SK-N-SH treated with all-trans-retinoic acid at 6 μM for 48 hours (cell line): ENCODE measurements around the gene L2HGDH.

ENCODE experiments used
- GLIS3 ChIP-seq: fragments of 250-450 bp; sonication (Bioruptor Pico); IDR thresholded peaks from 2 replicates; pipeline ENCODE4 v1.5.0; 2020; ENCODE audit warnings: mild to moderate bottlenecking, moderate library complexity
- ISL1 ChIP-seq: fragments of 250-450 bp; sonication (Bioruptor Pico); IDR thresholded peaks from 2 replicates; pipeline ENCODE4 v2.1.2; 2022; ENCODE audit warnings: mild to moderate bottlenecking, moderate library complexity
- SNAI2 ChIP-seq: fragments of 250-450 bp; sonication (Bioruptor Pico); IDR thresholded peaks from 2 replicates; pipeline ENCODE4 v1.5.0; 2020; ENCODE audit warnings: mild to moderate bottlenecking, moderate library complexity
- TCF4 ChIP-seq: fragments of 250-450 bp; sonication (Bioruptor Pico); IDR thresholded peaks from 2 replicates; pipeline ENCODE4 v1.8.0; 2021; ENCODE audit warnings: mild to moderate bottlenecking, moderate library complexity, borderline replicate concordance
- TOX ChIP-seq: fragments of 250-450 bp; sonication (Bioruptor Pico); IDR thresholded peaks from 2 replicates; pipeline ENCODE4 v1.8.0; 2021; ENCODE audit warnings: mild to moderate bottlenecking, moderate library complexity, borderline replicate concordance
- ZC3H10 ChIP-seq: fragments of 250-450 bp; sonication (Bioruptor Pico); IDR thresholded peaks from 2 replicates; pipeline ENCODE4 v1.5.1; 2021; ENCODE audit warnings: mild to moderate bottlenecking, moderate library complexity
- ZNF8 ChIP-seq: fragments of 450-650 bp; formaldehyde crosslinking; IDR thresholded peaks from 2 replicates; pipeline ENCODE4 v1.5.0; 2020; ENCODE audit warnings: mild to moderate bottlenecking, moderate library complexity
- TF ChIP-seq, protein P1 (sequence below): fragments of 250-450 bp; sonication (Bioruptor Pico); IDR thresholded peaks from 2 replicates; pipeline ENCODE4 v1.5.1; 2021; ENCODE audit warnings: mild to moderate bottlenecking, moderate library complexity
- TF ChIP-seq, protein P2 (sequence below): fragments of 250-450 bp; sonication (Bioruptor Pico); IDR thresholded peaks from 2 replicates; pipeline ENCODE4 v1.8.0; 2021; ENCODE audit warnings: low read depth, mild to moderate bottlenecking, moderate library complexity, borderline replicate concordance
- TF ChIP-seq, protein P3 (sequence below): fragments of 250-450 bp; sonication (Bioruptor Pico); IDR thresholded peaks from 2 replicates; pipeline ENCODE4 v1.8.0; 2020; ENCODE audit warnings: mild to moderate bottlenecking, moderate library complexity, borderline replicate concordance
- TF ChIP-seq, protein P4 (sequence below): fragments of 250-450 bp; sonication (Bioruptor Pico); IDR thresholded peaks from 2 replicates; pipeline ENCODE4 v1.5.1; 2020; ENCODE audit warnings: low read depth, mild to moderate bottlenecking, moderate library complexity
- TF ChIP-seq, protein P5 (sequence below): fragments of 250-450 bp; sonication (Bioruptor Pico); IDR thresholded peaks from 2 replicates; pipeline ENCODE4 v1.5.0; 2020; ENCODE audit warnings: mild to moderate bottlenecking, moderate library complexity

DNA sequence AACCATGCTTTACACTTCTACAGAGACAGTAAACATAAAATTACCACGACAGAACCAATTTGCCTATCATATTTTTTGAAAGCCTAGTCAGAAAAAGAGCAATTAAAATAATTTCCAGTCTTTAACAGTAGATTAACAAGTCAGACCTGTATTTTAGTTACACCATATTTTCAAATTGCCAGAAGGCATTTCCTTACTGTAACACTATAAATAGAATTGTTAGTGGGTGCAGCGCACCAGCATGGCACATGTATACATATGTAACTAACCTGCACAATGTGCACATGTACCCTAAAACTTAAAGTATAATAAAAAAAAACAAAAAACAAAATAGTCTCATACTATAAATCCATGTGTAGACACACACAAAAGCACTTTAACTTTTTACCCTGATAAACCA, 96.6 kb downstream of the L2HGDH start:
- TF ChIP-seq GLIS3 = no peak
- TF ChIP-seq, protein P1, sequence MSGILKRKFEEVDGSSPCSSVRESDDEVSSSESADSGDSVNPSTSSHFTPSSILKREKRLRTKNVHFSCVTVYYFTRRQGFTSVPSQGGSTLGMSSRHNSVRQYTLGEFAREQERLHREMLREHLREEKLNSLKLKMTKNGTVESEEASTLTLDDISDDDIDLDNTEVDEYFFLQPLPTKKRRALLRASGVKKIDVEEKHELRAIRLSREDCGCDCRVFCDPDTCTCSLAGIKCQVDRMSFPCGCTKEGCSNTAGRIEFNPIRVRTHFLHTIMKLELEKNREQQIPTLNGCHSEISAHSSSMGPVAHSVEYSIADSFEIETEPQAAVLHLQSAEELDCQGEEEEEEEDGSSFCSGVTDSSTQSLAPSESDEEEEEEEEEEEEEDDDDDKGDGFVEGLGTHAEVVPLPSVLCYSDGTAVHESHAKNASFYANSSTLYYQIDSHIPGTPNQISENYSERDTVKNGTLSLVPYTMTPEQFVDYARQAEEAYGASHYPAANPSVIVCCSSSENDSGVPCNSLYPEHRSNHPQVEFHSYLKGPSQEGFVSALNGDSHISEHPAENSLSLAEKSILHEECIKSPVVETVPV (CRISPR knock-in tag) = no peak
- TF ChIP-seq, protein P2, sequence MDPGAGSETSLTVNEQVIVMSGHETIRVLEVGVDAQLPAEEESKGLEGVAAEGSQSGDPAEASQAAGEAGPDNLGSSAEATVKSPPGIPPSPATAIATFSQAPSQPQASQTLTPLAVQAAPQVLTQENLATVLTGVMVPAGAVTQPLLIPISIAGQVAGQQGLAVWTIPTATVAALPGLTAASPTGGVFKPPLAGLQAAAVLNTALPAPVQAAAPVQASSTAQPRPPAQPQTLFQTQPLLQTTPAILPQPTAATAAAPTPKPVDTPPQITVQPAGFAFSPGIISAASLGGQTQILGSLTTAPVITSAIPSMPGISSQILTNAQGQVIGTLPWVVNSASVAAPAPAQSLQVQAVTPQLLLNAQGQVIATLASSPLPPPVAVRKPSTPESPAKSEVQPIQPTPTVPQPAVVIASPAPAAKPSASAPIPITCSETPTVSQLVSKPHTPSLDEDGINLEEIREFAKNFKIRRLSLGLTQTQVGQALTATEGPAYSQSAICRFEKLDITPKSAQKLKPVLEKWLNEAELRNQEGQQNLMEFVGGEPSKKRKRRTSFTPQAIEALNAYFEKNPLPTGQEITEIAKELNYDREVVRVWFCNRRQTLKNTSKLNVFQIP = no peak
- no peak for TF ChIP-seq TOX
- TF ChIP-seq ZC3H10 (CRISPR knock-in tag) = no peak
- TF ChIP-seq, protein P3, sequence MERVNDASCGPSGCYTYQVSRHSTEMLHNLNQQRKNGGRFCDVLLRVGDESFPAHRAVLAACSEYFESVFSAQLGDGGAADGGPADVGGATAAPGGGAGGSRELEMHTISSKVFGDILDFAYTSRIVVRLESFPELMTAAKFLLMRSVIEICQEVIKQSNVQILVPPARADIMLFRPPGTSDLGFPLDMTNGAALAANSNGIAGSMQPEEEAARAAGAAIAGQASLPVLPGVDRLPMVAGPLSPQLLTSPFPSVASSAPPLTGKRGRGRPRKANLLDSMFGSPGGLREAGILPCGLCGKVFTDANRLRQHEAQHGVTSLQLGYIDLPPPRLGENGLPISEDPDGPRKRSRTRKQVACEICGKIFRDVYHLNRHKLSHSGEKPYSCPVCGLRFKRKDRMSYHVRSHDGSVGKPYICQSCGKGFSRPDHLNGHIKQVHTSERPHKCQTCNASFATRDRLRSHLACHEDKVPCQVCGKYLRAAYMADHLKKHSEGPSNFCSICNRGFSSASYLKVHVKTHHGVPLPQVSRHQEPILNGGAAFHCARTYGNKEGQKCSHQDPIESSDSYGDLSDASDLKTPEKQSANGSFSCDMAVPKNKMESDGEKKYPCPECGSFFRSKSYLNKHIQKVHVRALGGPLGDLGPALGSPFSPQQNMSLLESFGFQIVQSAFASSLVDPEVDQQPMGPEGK (CRISPR knock-in tag) = no peak
- no peak for TF ChIP-seq TCF4 (CRISPR knock-in tag)
- no peak for TF ChIP-seq ZNF8 (CRISPR knock-in tag)
- TF ChIP-seq, protein P4, sequence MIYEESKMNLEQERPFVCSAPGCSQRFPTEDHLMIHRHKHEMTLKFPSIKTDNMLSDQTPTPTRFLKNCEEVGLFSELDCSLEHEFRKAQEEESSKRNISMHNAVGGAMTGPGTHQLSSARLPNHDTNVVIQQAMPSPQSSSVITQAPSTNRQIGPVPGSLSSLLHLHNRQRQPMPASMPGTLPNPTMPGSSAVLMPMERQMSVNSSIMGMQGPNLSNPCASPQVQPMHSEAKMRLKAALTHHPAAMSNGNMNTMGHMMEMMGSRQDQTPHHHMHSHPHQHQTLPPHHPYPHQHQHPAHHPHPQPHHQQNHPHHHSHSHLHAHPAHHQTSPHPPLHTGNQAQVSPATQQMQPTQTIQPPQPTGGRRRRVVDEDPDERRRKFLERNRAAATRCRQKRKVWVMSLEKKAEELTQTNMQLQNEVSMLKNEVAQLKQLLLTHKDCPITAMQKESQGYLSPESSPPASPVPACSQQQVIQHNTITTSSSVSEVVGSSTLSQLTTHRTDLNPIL (CRISPR knock-in tag) = no peak
- no peak for TF ChIP-seq ISL1
- TF ChIP-seq, protein P5, sequence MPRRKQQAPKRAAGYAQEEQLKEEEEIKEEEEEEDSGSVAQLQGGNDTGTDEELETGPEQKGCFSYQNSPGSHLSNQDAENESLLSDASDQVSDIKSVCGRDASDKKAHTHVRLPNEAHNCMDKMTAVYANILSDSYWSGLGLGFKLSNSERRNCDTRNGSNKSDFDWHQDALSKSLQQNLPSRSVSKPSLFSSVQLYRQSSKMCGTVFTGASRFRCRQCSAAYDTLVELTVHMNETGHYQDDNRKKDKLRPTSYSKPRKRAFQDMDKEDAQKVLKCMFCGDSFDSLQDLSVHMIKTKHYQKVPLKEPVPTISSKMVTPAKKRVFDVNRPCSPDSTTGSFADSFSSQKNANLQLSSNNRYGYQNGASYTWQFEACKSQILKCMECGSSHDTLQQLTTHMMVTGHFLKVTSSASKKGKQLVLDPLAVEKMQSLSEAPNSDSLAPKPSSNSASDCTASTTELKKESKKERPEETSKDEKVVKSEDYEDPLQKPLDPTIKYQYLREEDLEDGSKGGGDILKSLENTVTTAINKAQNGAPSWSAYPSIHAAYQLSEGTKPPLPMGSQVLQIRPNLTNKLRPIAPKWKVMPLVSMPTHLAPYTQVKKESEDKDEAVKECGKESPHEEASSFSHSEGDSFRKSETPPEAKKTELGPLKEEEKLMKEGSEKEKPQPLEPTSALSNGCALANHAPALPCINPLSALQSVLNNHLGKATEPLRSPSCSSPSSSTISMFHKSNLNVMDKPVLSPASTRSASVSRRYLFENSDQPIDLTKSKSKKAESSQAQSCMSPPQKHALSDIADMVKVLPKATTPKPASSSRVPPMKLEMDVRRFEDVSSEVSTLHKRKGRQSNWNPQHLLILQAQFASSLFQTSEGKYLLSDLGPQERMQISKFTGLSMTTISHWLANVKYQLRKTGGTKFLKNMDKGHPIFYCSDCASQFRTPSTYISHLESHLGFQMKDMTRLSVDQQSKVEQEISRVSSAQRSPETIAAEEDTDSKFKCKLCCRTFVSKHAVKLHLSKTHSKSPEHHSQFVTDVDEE (CRISPR knock-in tag) = no peak
- no peak for TF ChIP-seq SNAI2 (CRISPR knock-in tag)
